SK-N-SH (cell line): ENCODE measurements around the gene ARHGAP1. TPM values are rescaled to one million over a fixed set of nuclear protein-coding genes. Genes with fewer than 3 reads are reported as not detected.

ENCODE experiments used
- CTCF ChIA-PET: fragments of 300-600, 350-600 bp; formaldehyde crosslinking; extraction: SDS; loops from one replicate; lab custom pipeline; 2021; lab: Yijun Ruan, JAX
- POLR2A ChIA-PET: fragments of 350-600 bp; sonication (Branson Sonifier 250); formaldehyde crosslinking; extraction: SDS; loops from one replicate; lab custom pipeline; 2020; ENCODE audit warnings: antibody characterized with exemption, inconsistent platforms; lab: Yijun Ruan, JAX
- DNase-seq: peaks from one replicate; pipeline ENCODE4 v3.0.0; 2012
- H2AFZ ChIP-seq: fragments of 200-600 bp; sonication (generic); 2 replicates; pipeline ENCODE4 v1.8.1; 2016; ENCODE audit warnings: antibody characterized with exemption, mild to moderate bottlenecking, low read depth
- H3F3A ChIP-seq: fragments of 200-600 bp; sonication (generic); replicated peaks from 2 replicates; pipeline ENCODE3; 2016; ENCODE audit warnings: antibody characterized with exemption, mild to moderate bottlenecking; ENCODE audit not compliant: insufficient read depth
- H3K27ac ChIP-seq, 2 experiments: fragments of 200-500 bp in 1 of 2; fragments of 200-600 bp in 1 of 2; sonication (Bioruptor generic) in 1 of 2; sonication (generic), shearing (Covaris generic) in 1 of 2; 2 replicates each; pipeline versions ENCODE4 v1.5.1 to v1.6.1; 2014 to 2016; ENCODE audit warnings: low read depth in 2 of 2, inconsistent platforms in 1 of 2, low read length in 1 of 2, mild to moderate bottlenecking in 1 of 2, mixed read lengths in 1 of 2
- H3K27me3 ChIP-seq: fragments of 200-600 bp; sonication (generic), shearing (Covaris generic); 2 replicates; pipeline ENCODE4 v1.6.1; 2016; ENCODE audit warnings: mixed run types; ENCODE audit not compliant: insufficient read depth
- H3K36me3 ChIP-seq, 2 experiments: fragments of 200-500 bp in 1 of 2; fragments of 200-600 bp in 1 of 2; sonication (Bioruptor generic) in 1 of 2; sonication (generic) in 1 of 2; replicated peaks in 1 of 2; 2 replicates each; pipeline versions ENCODE3 to v1.5.1; 2014 to 2016; ENCODE audit warnings: low read length in 1 of 2, mild to moderate bottlenecking in 1 of 2; ENCODE audit not compliant: insufficient read depth in 2 of 2, control insufficient read depth in 1 of 2
- H3K4me1 ChIP-seq, 2 experiments: fragments of 200-500 bp in 1 of 2; fragments of 200-600 bp in 1 of 2; sonication (Bioruptor generic) in 1 of 2; sonication (generic), shearing (Covaris generic) in 1 of 2; 2 replicates each; pipeline versions ENCODE4 v1.5.1 to v1.6.1; 2014 to 2016; ENCODE audit warnings: low read depth in 1 of 2, low read length in 1 of 2, mixed run types in 1 of 2; ENCODE audit not compliant: insufficient read depth in 2 of 2, control insufficient read depth in 1 of 2
- H3K4me2 ChIP-seq: fragments of 200-600 bp; sonication (generic), shearing (Covaris generic); 2 replicates; pipeline ENCODE4 v1.6.1; 2017; ENCODE audit warnings: mixed run types
- H3K4me3 ChIP-seq, 2 experiments: fragments of 200-500 bp in 1 of 2; fragments of 200-600 bp in 1 of 2; sonication (Bioruptor generic) in 1 of 2; sonication (generic), shearing (Covaris generic) in 1 of 2; 2 replicates each; pipeline versions ENCODE4 v1.5.1 to v1.8.1; 2014 to 2016; ENCODE audit warnings: low read depth in 2 of 2, inconsistent platforms in 1 of 2, low read length in 1 of 2, mild to moderate bottlenecking in 1 of 2, mixed read lengths in 1 of 2, moderate library complexity in 1 of 2
- H3K79me2 ChIP-seq: fragments of 200-600 bp; sonication (generic); 2 replicates; pipeline ENCODE4 v1.8.1; 2017; ENCODE audit warnings: mild to moderate bottlenecking; ENCODE audit not compliant: insufficient read depth
- H3K9ac ChIP-seq: fragments of 200-600 bp; sonication (generic); 2 replicates; pipeline ENCODE4 v1.6.1; 2017; ENCODE audit warnings: mixed run types
- H3K9me2 ChIP-seq: fragments of 200-600 bp; sonication (generic); 2 replicates; pipeline ENCODE4 v1.6.1; 2017; ENCODE audit warnings: mixed run types
- H3K9me3 ChIP-seq: fragments of 200-600 bp; sonication (generic); 2 replicates; pipeline ENCODE4 v1.6.1; 2017; ENCODE audit warnings: mixed run types, mild to moderate bottlenecking, moderate library complexity
- H4K20me1 ChIP-seq: fragments of 200-600 bp; sonication (generic); 2 replicates; pipeline ENCODE4 v1.6.1; 2017; ENCODE audit warnings: mild to moderate bottlenecking, mixed run types; ENCODE audit not compliant: insufficient read depth
- CHD2 ChIP-seq: fragments of 150-350 bp; IDR thresholded peaks from 2 replicates; pipeline ENCODE4 v1.6.1; 2018; ENCODE audit warnings: low read length; ENCODE audit not compliant: partially characterized antibody
- ELF1 ChIP-seq: IDR thresholded peaks from 2 replicates; pipeline ENCODE4 v1.4.0; 2012
- EP300 ChIP-seq, 2 experiments: IDR thresholded peaks; 2 replicates each; pipeline versions ENCODE4 v1.4.0 to v1.6.1; 2012; ENCODE audit warnings: borderline replicate concordance in 1 of 2, low read depth in 1 of 2, low read length in 1 of 2
- EZH2phosphoT487 ChIP-seq: fragments of 200-600 bp; sonication (generic); IDR thresholded peaks from 2 replicates; pipeline ENCODE4 v1.6.1; 2017; ENCODE audit warnings: low read depth, mixed run types, mild to moderate bottlenecking, antibody characterized with exemption, moderate library complexity, borderline replicate concordance
- FOSL2 ChIP-seq: IDR thresholded peaks from 2 replicates; pipeline ENCODE4 v1.4.0; 2012; ENCODE audit warnings: low read depth, mild to moderate bottlenecking, moderate library complexity, borderline replicate concordance
- GATA2 ChIP-seq: sonication (generic); formaldehyde crosslinking; IDR thresholded peaks from 2 replicates; pipeline ENCODE4 v1.5.0; 2020; ENCODE audit warnings: mild to moderate bottlenecking, missing genetic modification reagents
- JUND ChIP-seq: IDR thresholded peaks from 2 replicates; pipeline ENCODE4 v1.4.0; 2012
- MEF2A ChIP-seq: IDR thresholded peaks from 2 replicates; pipeline ENCODE4 v1.4.0; 2012; ENCODE audit warnings: low read depth, borderline replicate concordance
- MXI1 ChIP-seq: IDR thresholded peaks from 2 replicates; pipeline ENCODE4 v1.6.1; 2012; ENCODE audit warnings: mild to moderate bottlenecking, low read depth, low read length, improper control_type of control experiment
- NFIC ChIP-seq: IDR thresholded peaks from 2 replicates; pipeline ENCODE4 v1.4.0; 2012; ENCODE audit warnings: borderline replicate concordance
- RAD21 ChIP-seq: IDR thresholded peaks from 2 replicates; pipeline ENCODE4 v1.6.1; 2012; ENCODE audit warnings: mild to moderate bottlenecking, low read length
- RFX5 ChIP-seq: IDR thresholded peaks from 2 replicates; pipeline ENCODE4 v1.6.1; 2012; ENCODE audit warnings: mild to moderate bottlenecking, improper control_type of control experiment, low read length
- TAF1 ChIP-seq: IDR thresholded peaks from 2 replicates; pipeline ENCODE4 v1.6.1; 2012; ENCODE audit warnings: low read depth, mild to moderate bottlenecking, low read length, moderate library complexity, borderline replicate concordance
- TEAD4 ChIP-seq: IDR thresholded peaks from 2 replicates; pipeline ENCODE4 v1.4.0; 2012; ENCODE audit warnings: mild to moderate bottlenecking, borderline replicate concordance; ENCODE audit not compliant: insufficient read depth
- YY1 ChIP-seq: IDR thresholded peaks from 2 replicates; pipeline ENCODE4 v1.4.0; 2012; ENCODE audit warnings: low read depth, mild to moderate bottlenecking
- WGBS: methylation state at CpG from one replicate; pipeline ENCODE4 v1.1.6; 2017; ENCODE audit warnings: low lambda C conversion rate; 5-methylcytosine and 5-hydroxymethylcytosine counted together
- polyA plus RNA-seq, 3 experiments: library from polyadenylated mRNA; depleted of rRNA; stranded (reverse); fragments of >200 nt; gene quantifications; 2 replicates each; pipeline ENCODE4 v1.2.3, GENCODE V29; 2012
- TF ChIP-seq, protein P1 (sequence below): IDR thresholded peaks from 2 replicates; pipeline ENCODE4 v1.4.0; 2012; ENCODE audit warnings: low read depth, borderline replicate concordance
- TF ChIP-seq, protein P2 (sequence below): IDR thresholded peaks from 2 replicates; pipeline ENCODE4 v1.6.1; 2012; ENCODE audit warnings: mild to moderate bottlenecking, low read depth, low read length, moderate library complexity
- TF ChIP-seq, protein P3 (sequence below): fragments of 150-350 bp; IDR thresholded peaks from 2 replicates; pipeline ENCODE4 v1.6.1; 2016; ENCODE audit warnings: mild to moderate bottlenecking, low read depth, low read length
- TF ChIP-seq, protein P4 (sequence below): fragments of 150-350 bp; IDR thresholded peaks from 2 replicates; pipeline ENCODE4 v1.6.1; 2017; ENCODE audit warnings: antibody characterized with exemption, low read length, low read depth, borderline replicate concordance
- TF ChIP-seq, protein P5 (sequence below): fragments of 200-600 bp; sonication (generic); IDR thresholded peaks from 2 replicates; pipeline ENCODE4 v1.6.1; 2017; ENCODE audit warnings: antibody characterized with exemption, mild to moderate bottlenecking, moderate library complexity

ARHGAP1 gene
- polyA plus RNA-seq, 1 of the 3 experiments (the other 2 are of a cell fraction): 27.1 TPM

DNA sequence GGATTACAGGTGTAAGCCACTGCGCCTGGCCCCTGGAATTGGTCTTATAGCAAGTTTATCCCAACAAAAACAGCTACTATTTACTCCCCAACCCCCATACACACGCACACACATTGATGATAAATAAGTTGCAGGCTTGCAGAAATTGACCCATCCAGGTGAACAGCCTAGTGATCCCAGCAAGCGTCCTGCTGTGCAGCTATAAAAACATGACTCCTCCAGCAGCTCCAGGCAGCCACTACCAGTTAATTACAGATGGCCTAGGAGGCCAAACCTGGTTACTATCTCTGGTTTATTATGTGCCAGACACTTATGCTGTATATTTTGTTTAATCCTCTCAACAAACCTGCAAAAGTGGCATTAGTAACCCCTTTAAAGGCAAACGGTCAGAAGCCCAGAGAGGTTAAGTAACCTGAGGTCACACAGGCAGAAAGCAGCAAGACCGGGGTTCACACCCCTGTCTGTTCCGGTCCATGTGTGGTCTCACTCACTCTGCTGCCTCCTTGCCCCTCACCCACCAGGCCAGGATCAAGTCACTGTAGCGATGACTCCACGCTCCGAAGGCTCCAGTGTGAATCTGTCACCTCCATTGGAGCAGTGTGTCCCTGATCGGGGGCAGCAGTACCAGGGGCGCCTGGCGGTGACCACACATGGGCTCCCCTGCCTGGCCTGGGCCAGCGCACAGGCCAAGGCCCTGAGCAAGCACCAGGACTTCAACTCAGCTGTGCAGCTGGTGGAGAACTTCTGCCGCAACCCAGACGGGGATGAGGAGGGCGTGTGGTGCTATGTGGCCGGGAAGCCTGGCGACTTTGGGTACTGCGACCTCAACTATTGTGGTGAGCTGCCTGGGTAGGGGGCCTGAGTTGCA lies 25.2 kb upstream of the ARHGAP1 start:
- H3K79me2 ChIP-seq: no peaks in the 10 kb centered on the region
- H3K4me2 ChIP-seq: no peak overlapping the region
- no peak for DNase-seq
- ChIA-PET POLR2A (no interaction called here), CTCF (interaction anchor here (1.3 kb wide), 1 partner anchor 11 kb away, joined by 3 read pairs; no protein-coding TSS in a partner anchor)
- no peaks in the 10 kb centered on the region for H3K9me2 ChIP-seq
- no peaks in the 10 kb centered on the region for H3K4me1 ChIP-seq
- TF ChIP-seq, protein P1, sequence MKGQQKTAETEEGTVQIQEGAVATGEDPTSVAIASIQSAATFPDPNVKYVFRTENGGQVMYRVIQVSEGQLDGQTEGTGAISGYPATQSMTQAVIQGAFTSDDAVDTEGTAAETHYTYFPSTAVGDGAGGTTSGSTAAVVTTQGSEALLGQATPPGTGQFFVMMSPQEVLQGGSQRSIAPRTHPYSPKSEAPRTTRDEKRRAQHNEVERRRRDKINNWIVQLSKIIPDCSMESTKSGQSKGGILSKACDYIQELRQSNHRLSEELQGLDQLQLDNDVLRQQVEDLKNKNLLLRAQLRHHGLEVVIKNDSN: no peak
- TF ChIP-seq, protein P2, sequence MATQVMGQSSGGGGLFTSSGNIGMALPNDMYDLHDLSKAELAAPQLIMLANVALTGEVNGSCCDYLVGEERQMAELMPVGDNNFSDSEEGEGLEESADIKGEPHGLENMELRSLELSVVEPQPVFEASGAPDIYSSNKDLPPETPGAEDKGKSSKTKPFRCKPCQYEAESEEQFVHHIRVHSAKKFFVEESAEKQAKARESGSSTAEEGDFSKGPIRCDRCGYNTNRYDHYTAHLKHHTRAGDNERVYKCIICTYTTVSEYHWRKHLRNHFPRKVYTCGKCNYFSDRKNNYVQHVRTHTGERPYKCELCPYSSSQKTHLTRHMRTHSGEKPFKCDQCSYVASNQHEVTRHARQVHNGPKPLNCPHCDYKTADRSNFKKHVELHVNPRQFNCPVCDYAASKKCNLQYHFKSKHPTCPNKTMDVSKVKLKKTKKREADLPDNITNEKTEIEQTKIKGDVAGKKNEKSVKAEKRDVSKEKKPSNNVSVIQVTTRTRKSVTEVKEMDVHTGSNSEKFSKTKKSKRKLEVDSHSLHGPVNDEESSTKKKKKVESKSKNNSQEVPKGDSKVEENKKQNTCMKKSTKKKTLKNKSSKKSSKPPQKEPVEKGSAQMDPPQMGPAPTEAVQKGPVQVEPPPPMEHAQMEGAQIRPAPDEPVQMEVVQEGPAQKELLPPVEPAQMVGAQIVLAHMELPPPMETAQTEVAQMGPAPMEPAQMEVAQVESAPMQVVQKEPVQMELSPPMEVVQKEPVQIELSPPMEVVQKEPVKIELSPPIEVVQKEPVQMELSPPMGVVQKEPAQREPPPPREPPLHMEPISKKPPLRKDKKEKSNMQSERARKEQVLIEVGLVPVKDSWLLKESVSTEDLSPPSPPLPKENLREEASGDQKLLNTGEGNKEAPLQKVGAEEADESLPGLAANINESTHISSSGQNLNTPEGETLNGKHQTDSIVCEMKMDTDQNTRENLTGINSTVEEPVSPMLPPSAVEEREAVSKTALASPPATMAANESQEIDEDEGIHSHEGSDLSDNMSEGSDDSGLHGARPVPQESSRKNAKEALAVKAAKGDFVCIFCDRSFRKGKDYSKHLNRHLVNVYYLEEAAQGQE: no peak
- no peak for TF ChIP-seq MXI1
- no peak for TF ChIP-seq RFX5
- no peak for TF ChIP-seq GATA2
- no peak for TF ChIP-seq TAF1
- no peak for TF ChIP-seq YY1
- no peak for TF ChIP-seq RAD21
- no peak for TF ChIP-seq JUND
- TF ChIP-seq, protein P3, sequence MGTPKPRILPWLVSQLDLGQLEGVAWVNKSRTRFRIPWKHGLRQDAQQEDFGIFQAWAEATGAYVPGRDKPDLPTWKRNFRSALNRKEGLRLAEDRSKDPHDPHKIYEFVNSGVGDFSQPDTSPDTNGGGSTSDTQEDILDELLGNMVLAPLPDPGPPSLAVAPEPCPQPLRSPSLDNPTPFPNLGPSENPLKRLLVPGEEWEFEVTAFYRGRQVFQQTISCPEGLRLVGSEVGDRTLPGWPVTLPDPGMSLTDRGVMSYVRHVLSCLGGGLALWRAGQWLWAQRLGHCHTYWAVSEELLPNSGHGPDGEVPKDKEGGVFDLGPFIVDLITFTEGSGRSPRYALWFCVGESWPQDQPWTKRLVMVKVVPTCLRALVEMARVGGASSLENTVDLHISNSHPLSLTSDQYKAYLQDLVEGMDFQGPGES: no peak
- TF ChIP-seq, protein P4, sequence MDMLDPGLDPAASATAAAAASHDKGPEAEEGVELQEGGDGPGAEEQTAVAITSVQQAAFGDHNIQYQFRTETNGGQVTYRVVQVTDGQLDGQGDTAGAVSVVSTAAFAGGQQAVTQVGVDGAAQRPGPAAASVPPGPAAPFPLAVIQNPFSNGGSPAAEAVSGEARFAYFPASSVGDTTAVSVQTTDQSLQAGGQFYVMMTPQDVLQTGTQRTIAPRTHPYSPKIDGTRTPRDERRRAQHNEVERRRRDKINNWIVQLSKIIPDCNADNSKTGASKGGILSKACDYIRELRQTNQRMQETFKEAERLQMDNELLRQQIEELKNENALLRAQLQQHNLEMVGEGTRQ: no peak
- TF ChIP-seq, protein P5, sequence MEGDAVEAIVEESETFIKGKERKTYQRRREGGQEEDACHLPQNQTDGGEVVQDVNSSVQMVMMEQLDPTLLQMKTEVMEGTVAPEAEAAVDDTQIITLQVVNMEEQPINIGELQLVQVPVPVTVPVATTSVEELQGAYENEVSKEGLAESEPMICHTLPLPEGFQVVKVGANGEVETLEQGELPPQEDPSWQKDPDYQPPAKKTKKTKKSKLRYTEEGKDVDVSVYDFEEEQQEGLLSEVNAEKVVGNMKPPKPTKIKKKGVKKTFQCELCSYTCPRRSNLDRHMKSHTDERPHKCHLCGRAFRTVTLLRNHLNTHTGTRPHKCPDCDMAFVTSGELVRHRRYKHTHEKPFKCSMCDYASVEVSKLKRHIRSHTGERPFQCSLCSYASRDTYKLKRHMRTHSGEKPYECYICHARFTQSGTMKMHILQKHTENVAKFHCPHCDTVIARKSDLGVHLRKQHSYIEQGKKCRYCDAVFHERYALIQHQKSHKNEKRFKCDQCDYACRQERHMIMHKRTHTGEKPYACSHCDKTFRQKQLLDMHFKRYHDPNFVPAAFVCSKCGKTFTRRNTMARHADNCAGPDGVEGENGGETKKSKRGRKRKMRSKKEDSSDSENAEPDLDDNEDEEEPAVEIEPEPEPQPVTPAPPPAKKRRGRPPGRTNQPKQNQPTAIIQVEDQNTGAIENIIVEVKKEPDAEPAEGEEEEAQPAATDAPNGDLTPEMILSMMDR: no peak
- TF ChIP-seq CHD2: no peak
- no peak for TF ChIP-seq NFIC
- no peak for TF ChIP-seq TEAD4
- TF ChIP-seq EZH2phosphoT487: no peak
- TF ChIP-seq FOSL2: no peak
- no peak for TF ChIP-seq MEF2A
- TF ChIP-seq EP300 (IDR thresholded peaks at IDR 0.05; ENCODE audit: borderline replicate concordance in 1 of 2, low read depth in 1 of 2, low read length in 1 of 2): no peak
- TF ChIP-seq ELF1: no peak
- H3K27ac ChIP-seq: no peak overlapping the region
- H2AFZ ChIP-seq: no peak overlapping the region
- no peaks in the 10 kb centered on the region for H3F3A ChIP-seq
- no peak overlapping the region for H3K9ac ChIP-seq
- H3K9me3 ChIP-seq: no peaks in the 10 kb centered on the region
- H3K36me3 ChIP-seq: no peaks in the 10 kb centered on the region
- H3K27me3 ChIP-seq: no peaks in the 10 kb centered on the region
- 89% methylated on average over 15 of the region's 19 CpGs for WGBS
- no peaks in the 10 kb centered on the region for H4K20me1 ChIP-seq
- H3K4me3 ChIP-seq: no peak overlapping the region
